C1 segment of cervical spinal cord (tissue), 14 donors: ENCODE measurements around the gene TXN.
"Not testable (repeated sequence)": the region's sequence is repeated elsewhere in the genome, so short reads cannot be mapped to it uniquely, and the experiment has no call there.

Experiments used
- DNase-seq, 14 donors: peaks; one replicate each; lab custom pipeline; 2025; lab: John Stamatoyannopoulos, UW

Gene TXN

DNA sequence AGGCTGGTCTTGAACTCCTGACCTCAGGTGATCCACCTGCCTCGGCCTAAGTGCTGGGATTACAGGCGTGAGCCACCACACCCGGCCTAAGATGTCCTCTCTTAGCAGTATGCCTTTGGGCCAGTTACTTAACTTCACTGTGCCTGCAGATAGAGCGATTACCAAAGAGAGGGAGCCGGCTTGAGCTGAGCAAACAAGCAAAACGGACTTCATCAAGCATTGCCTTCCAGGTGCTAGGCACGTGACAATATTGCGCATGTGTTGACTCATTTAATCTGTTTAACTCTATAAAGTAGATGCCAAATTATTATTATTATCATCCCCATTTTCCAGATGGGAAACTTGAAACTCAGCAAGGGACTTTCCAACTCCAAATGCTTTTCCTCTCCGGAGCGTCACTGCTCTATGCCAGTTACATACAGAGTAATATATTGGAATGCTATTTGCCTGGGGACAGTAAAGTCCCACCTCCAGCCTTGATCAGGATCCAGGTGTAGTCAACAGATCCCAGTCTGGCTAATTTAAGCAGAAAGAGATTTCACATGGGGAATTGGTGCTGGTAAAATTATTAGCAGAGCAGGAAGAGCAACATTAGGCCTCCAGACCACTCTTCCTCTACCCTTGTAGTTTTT, 42.8 kb downstream of the TXN start:
- no peak for DNase-seq

- no peak for DNase-seq
Measured at GRCh38 chr9:110208031-110208430, 48.3 kb downstream of the TXN start, which contains the start of gene C9orf152. Gene C9orf152 (minus strand): TSS chr9:110208159. CDS start chr9:110207579, 580 bp downstream.

DNA sequence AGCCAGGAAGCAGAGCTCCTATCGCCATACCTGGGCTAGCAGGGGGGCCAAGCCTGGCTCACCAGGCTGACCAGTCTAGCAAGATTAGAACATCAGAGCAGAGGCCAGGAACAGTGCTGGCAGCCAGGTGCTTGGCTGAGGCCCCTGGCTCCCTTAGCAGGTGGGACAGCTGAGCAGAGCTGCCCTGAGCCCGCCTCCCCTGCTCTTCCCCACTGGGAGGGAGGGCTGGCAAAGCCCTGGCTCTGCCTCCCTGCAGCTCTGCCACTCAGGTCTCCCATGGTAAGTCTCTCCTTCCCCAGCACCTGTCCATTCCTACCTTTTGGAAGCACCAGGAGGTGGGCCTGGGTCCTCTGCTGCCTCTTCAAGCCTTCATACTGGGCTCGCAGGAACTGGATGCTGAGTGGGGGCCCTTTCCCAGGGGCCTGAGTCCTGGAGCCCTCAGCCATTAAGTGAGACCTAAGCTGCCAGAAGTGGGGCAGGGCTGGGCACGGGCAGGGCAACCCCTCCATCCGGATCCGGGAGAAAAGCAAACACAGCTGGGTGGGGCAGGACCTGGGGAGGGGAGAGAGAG, 49.2 kb downstream of the TXN start:
- no peak for DNase-seq

DNA sequence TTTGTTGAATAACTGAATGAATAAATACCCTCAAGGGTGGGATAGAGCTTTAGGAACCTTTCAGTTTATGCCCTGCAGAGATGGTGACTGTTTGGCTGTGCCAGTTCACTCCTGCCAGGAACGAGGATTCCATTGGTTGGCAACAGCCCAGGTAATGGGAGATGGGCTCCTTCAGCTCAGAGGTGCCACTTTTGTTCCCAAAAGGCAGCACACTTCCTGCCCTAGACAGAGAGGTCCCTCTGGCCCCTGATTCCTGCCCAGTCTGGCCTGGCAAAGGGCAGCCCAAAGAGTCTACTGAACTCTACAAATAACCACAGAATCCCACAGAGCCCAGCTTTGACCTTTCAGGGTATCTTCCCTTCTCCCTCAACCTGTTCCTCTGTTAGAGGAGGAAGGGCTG, 49.9 kb downstream of the TXN start:
- no peak for DNase-seq

DNA sequence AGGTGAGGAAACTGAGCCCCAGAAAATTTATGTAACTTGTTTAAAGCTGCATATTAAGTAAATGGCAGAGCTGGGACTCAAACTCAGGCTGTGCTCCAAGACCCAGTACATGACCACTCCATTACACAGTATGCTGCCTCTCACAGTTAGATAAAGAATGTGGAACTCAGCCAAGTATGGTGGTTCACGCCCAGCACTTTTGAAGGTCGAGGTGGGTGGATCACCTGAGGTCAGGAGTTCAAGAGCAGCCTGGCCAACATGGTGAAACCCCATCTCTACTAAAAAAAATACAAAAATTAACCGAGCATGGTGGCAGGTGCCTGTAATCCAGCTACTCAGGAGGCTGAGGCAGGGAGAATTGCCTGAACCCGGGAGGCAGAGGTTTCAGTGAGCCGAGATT, 50.7 kb downstream of the TXN start:
- DNase-seq: not testable (repeated sequence)

DNA sequence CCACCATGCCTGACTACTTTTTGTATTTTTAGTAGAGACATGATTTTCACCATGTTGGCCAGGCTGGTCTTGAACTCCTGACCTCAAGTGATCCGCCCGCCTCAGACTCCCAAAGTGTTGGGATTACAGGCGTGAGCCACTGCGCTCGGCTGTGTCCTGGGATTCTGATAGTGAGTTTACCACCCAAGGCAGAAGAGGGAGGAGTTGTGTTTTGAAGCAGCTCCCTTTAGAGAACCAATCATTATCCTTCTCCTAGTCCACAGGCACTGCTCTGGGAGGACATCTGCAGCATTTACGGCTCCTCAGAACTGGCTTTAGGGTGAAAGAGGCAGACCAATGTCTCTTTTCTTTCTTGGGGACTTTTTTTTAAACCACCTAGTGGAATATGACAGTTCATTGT, 54.1 kb downstream of the TXN start:
- no peak for DNase-seq

GRCh38 chr9:110199643-110200042, 56.7 kb downstream of the TXN start:
- no peak for DNase-seq

DNA sequence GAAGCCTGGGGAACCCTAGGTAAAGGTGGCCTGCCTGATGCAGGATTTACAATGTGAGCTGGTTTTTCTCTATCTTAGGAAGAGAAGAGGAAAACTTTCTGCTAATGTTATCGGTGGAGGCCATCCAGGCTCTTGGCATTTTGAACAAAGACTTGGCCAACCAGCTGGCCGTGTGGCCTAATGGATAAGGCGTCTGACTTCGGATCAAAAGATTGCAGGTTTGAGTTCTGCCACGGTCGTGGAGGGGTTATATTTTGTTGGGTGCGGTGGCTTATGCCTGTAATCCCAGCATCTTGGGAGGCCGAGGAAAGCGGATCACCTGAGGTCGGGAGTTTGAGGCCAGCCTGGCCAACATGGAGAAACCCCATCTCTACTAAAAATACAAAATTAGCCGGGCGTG, 58.0 kb downstream of the TXN start:
- no peak for DNase-seq

- no peak for DNase-seq
Measured at GRCh38 chr9:110197330-110198187, 58.7 kb downstream of the TXN start.

DNA sequence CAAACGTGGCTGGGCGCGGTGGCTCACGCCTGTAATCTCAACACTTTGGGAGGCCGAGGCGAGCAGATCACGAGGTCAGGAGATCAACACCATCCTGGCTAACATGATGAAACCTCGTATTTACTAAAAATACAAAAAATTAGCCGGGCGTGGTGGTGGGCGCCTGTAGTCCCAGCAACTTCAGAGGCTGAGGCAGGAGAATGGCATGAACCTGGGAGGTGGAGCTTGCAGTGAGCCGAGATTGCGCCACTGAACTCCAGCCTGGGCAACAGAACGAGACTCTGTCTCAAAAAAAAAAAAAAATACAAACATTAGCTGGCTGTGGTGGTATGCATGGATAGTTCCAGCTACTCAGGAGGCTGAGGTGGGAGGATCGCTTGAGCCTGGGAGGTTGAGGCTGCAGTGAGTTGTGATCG, 60.2 kb downstream of the TXN start:
- not testable (repeated sequence) for DNase-seq
